ENCODE results near the gene WNK1.
"Not testable (repeated sequence)": the region's sequence is repeated elsewhere in the genome, so short reads cannot be mapped to it uniquely, and the experiment has no call there.

Gene WNK1

GRCh38 chr12:779745-780734 is 27.7 kb downstream of the WNK1 start:
- DNase-seq, result peak; percentile 51

GRCh38 chr12:780750-781379 is 28.5 kb downstream of the WNK1 start:
- no peak for DNase-seq

GRCh38 chr12:785706-786105 is 33.3 kb downstream of the WNK1 start:
- no peak for DNase-seq

GRCh38 chr12:788288-788687 is 35.9 kb downstream of the WNK1 start:
- no peak for DNase-seq

GRCh38 chr12:788762-789161 is 36.4 kb downstream of the WNK1 start:
- not testable (repeated sequence) for DNase-seq

- peak; percentile 39 for DNase-seq
Observed at GRCh38 chr12:789852-790563, 37.6 kb downstream of the WNK1 start.

- DNase-seq, result no peak
Observed at GRCh38 chr12:790608-791007, 38.2 kb downstream of the WNK1 start.

GRCh38 chr12:793037-793436 is 40.7 kb downstream of the WNK1 start:
- no peak for DNase-seq

- DNase-seq, result no peak
Observed at GRCh38 chr12:793711-794110, 41.3 kb downstream of the WNK1 start.

- DNase-seq, result peak; percentile 84
Observed at GRCh38 chr12:795305-795704, 42.9 kb downstream of the WNK1 start.

- no peak for DNase-seq
Observed at GRCh38 chr12:800401-800800, 48.0 kb downstream of the WNK1 start.

- no peak for DNase-seq
Observed at GRCh38 chr12:802242-803120, 50.1 kb downstream of the WNK1 start.

- DNase-seq, result no peak
Observed at GRCh38 chr12:805022-805632, 52.7 kb downstream of the WNK1 start.

GRCh38 chr12:806200-806791 is 53.9 kb downstream of the WNK1 start:
- DNase-seq, result no peak

- peak; percentile 29 for DNase-seq
Observed at GRCh38 chr12:807041-807735, 54.8 kb downstream of the WNK1 start.

- no peak for DNase-seq
Observed at GRCh38 chr12:810116-810515, 57.7 kb downstream of the WNK1 start.

- DNase-seq, result peak; percentile 92
Observed at GRCh38 chr12:810671-811415, 58.5 kb downstream of the WNK1 start.

GRCh38 chr12:812950-813349 is 60.6 kb downstream of the WNK1 start:
- DNase-seq, result no peak

- DNase-seq, result not testable (repeated sequence)
Observed at GRCh38 chr12:817456-817855, 65.1 kb downstream of the WNK1 start.

GRCh38 chr12:817941-818600 is 65.7 kb downstream of the WNK1 start:
- no peak for DNase-seq

All from activated CD4-positive, alpha-beta T cell treated with anti-CD3 and anti-CD28 coated beads, Interleukin-10, Interleukin-2, amounts not matched to agents 100 ng/mL and 50 ng/mL, durations not matched to agents 16 hours and 8 hours (primary cell).